GM23338 (cell line): ENCODE data around the gene UBQLNL.

Experiments
- CREB1 ChIP-seq: fragments of 250-450 bp; sonication (Bioruptor Pico); IDR thresholded peaks from 2 replicates; pipeline ENCODE4 v1.5.0; 2020; ENCODE audit warnings: low read depth, mild to moderate bottlenecking, moderate library complexity
- CTCF ChIP-seq, 2 experiments: fragments of 200-600 bp in 1 of 2; sonication (generic) in 1 of 2; conservative IDR thresholded peaks; 2 replicates each; pipeline versions ENCODE4 v1.5.1 to v1.6.1; 2016 to 2017; ENCODE audit warnings: antibody characterized with exemption in 2 of 2, low read depth in 2 of 2, mild to moderate bottlenecking in 2 of 2, moderate library complexity in 1 of 2
- ETS1 ChIP-seq: IDR thresholded peaks from 2 replicates; pipeline ENCODE4 v1.6.1; 2016; ENCODE audit warnings: antibody characterized with exemption
- EZH2 ChIP-seq: fragments of 200-600 bp; sonication (generic); IDR thresholded peaks from one replicate; pipeline ENCODE4 v1.8.0; 2017; ENCODE audit warnings: antibody characterized with exemption, mild to moderate bottlenecking, low read depth; ENCODE audit not compliant: unreplicated experiment
- EZH2phosphoT487 ChIP-seq: fragments of 200-600 bp; sonication (generic); IDR thresholded peaks from one replicate; pipeline ENCODE4 v1.8.1; 2018; ENCODE audit warnings: antibody characterized with exemption; ENCODE audit not compliant: unreplicated experiment
- JUNB ChIP-seq: IDR thresholded peaks from one replicate; pipeline ENCODE4 v1.6.1; 2016; ENCODE audit warnings: antibody characterized with exemption; ENCODE audit not compliant: unreplicated experiment
- NANOG ChIP-seq: IDR thresholded peaks from 2 replicates; pipeline ENCODE4 v1.6.1; 2016; ENCODE audit warnings: antibody characterized with exemption, borderline replicate concordance
- POLR2AphosphoS5 ChIP-seq: IDR thresholded peaks from 2 replicates; pipeline ENCODE4 v1.6.1; 2016; ENCODE audit warnings: antibody characterized with exemption, low read depth
- REST ChIP-seq: IDR thresholded peaks from one replicate; pipeline ENCODE4 v1.6.1; 2018; ENCODE audit warnings: antibody characterized with exemption; ENCODE audit not compliant: unreplicated experiment
- STAT1 ChIP-seq: IDR thresholded peaks from one replicate; pipeline ENCODE4 v1.6.1; 2016; ENCODE audit warnings: antibody characterized with exemption; ENCODE audit not compliant: unreplicated experiment
- ZNF114 ChIP-seq: fragments of 250-450 bp; sonication (Bioruptor Pico); IDR thresholded peaks from 2 replicates; pipeline ENCODE4 v1.5.0; 2020; ENCODE audit warnings: mild to moderate bottlenecking, moderate library complexity
- ZNF331 ChIP-seq: fragments of 250-450 bp; sonication (Bioruptor Pico); IDR thresholded peaks from 2 replicates; pipeline ENCODE4 v1.5.0; 2020; ENCODE audit warnings: low read depth, mild to moderate bottlenecking, moderate library complexity
- ZNF462 ChIP-seq: fragments of 250-450 bp; sonication (Bioruptor Pico); IDR thresholded peaks from 2 replicates; pipeline ENCODE4 v1.5.0; 2020; ENCODE audit warnings: mild to moderate bottlenecking, moderate library complexity

- no peak for TF ChIP-seq JUNB
- no peak for TF ChIP-seq EZH2
- no peak for TF ChIP-seq CTCF (conservative IDR thresholded peaks at IDR 0.05; ENCODE audit: low read depth in 2 of 2)
- TF ChIP-seq REST, result no peak
- no peak for TF ChIP-seq POLR2AphosphoS5
- TF ChIP-seq ZNF114 (CRISPR knock-in tag), result no peak
- no peak for TF ChIP-seq EZH2phosphoT487
- TF ChIP-seq NANOG, result no peak
- TF ChIP-seq CREB1 (CRISPR knock-in tag), result no peak
- TF ChIP-seq ZNF331, result no peak
- no peak for TF ChIP-seq ETS1
- TF ChIP-seq ZNF462, result no peak
- TF ChIP-seq STAT1, result no peak
Observed at GRCh38 chr11:5516599-5516998, at the start of gene UBQLNL.
